Measurements from ENCODE around the gene PPFIBP1. TPM values are rescaled to one million over a fixed set of nuclear protein-coding genes. Genes with fewer than 3 reads are reported as not detected.
A peak's percentile ranks its signal among the peaks of the same experiment; 100 is the strongest.

PPFIBP1 gene
- total and polyA plus RNA-seq, 2 donors (not counting 1 experiment from before 2014, with no cell fraction given), result 3.3 to 15.0 TPM

DNA sequence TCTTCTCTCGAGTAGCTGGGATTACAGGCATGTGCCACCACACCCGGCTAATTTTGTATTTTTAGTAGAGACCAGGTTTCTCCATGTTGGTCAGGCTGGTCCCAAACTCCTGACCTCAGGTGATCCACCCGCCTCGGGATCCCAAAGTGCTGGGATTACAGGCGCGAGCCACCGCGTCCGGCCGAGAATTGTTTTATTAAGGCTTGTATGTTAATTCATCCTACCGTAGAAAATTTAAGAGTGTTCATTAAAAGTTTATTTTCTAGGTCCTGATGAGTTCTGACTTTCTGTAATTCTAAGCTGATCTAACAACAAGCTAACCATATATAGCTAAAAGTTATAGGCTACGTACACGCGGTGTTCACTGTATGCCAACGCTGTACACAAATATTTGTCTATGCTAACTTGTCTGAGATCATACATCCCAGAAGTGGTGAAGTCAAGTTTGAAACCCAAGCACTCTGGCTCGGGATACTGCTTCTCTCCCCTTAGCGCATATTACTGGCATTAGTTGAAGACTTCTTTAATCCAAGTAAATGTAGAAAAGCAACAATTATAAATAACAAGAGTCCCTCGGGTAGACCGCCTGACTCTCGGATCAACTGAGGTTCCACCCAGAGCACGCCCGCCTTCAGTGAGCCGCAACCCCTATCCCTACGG is 186.1 kb downstream of the PPFIBP1 start:
- CTCF ChIA-PET, result interaction anchor here (1.0 to 1.2 kb wide), 2 partner anchors 69 to 276 kb away, joined by 3 read pairs; partner anchors contain the start of genes KLHL42 and MANSC4
- H3K4me1 Mint-ChIP-seq, result peaks cover 31% of the 10 kb centered on the region
- DNase-seq, result no peak
- peaks cover 0 to 4% (median 0%) of the 10 kb centered on the region in 4 experiments for H3K27me3 ChIP-seq (replicated peaks in 1 of 4; ENCODE audit: control extremely low read depth in 1 of 4, control insufficient read depth in 3 of 4, insufficient read depth in 4 of 4, low read length in 3 of 4)
- peaks cover 16% of the 10 kb centered on the region for H4K20me1 ChIP-seq (ENCODE audit: control insufficient read depth, insufficient read depth, low read length, poor library complexity, severe bottlenecking)
- peaks cover 7% of the 10 kb centered on the region for H3K27me3 Mint-ChIP-seq
- H3K9me3 Mint-ChIP-seq (ENCODE audit: insufficient read depth), result no peaks in the 10 kb centered on the region
- TF ChIP-seq EZH2 (IDR thresholded peaks at IDR 0.05; ENCODE audit: borderline replicate concordance, insufficient read depth, low read depth, low read length, poor library complexity, severe bottlenecking), result no peak
- TF ChIP-seq, protein P1, sequence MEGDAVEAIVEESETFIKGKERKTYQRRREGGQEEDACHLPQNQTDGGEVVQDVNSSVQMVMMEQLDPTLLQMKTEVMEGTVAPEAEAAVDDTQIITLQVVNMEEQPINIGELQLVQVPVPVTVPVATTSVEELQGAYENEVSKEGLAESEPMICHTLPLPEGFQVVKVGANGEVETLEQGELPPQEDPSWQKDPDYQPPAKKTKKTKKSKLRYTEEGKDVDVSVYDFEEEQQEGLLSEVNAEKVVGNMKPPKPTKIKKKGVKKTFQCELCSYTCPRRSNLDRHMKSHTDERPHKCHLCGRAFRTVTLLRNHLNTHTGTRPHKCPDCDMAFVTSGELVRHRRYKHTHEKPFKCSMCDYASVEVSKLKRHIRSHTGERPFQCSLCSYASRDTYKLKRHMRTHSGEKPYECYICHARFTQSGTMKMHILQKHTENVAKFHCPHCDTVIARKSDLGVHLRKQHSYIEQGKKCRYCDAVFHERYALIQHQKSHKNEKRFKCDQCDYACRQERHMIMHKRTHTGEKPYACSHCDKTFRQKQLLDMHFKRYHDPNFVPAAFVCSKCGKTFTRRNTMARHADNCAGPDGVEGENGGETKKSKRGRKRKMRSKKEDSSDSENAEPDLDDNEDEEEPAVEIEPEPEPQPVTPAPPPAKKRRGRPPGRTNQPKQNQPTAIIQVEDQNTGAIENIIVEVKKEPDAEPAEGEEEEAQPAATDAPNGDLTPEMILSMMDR (IDR thresholded peaks at IDR 0.05), result no peak
- peak overlapping the region; percentile 97 for H3K4me3 Mint-ChIP-seq
- peak overlapping the region; percentile 80 for H3K4me2 ChIP-seq (replicated peaks; ENCODE audit: low read depth, low read length, poor library complexity, severe bottlenecking)
- peak overlapping the region; percentile 68 to 80 for H3K27ac ChIP-seq (ENCODE audit: low read length in 2 of 2)
- H3K27ac Mint-ChIP-seq, result peak overlapping the region; percentile 97
- peaks cover 0 to 4% (median 0%) of the 10 kb centered on the region in 3 donors for H3K9me3 ChIP-seq (ENCODE audit: control extremely low read depth in 1 of 3, control insufficient read depth in 2 of 3, insufficient read depth in 1 of 3, low read length in 2 of 3)
- H3K79me2 ChIP-seq (ENCODE audit: control insufficient read depth, insufficient read depth, low read length), result peaks cover 46% of the 10 kb centered on the region
- peak overlapping the region; percentile 79 for H3K9ac ChIP-seq (ENCODE audit: low read length)
- H3K36me3 ChIP-seq (replicated peaks in 1 of 2; ENCODE audit: control extremely low read depth in 1 of 2, control insufficient read depth in 1 of 2, extremely low read depth in 1 of 2, insufficient read depth in 2 of 2, low read length in 1 of 2), result peaks cover 0 to 5% of the 10 kb centered on the region in 2 experiments
- peak; percentile 28 for ATAC-seq (ENCODE audit: low read depth)
- H2AFZ ChIP-seq (ENCODE audit: insufficient read depth, low read depth, low read length, poor library complexity, severe bottlenecking), result peak overlapping the region; percentile 95
- peak overlapping the region; percentile 71 to 96 (median 92) for H3K4me3 ChIP-seq (ENCODE audit: control extremely low read depth in 1 of 5, extremely low read depth in 1 of 5, insufficient read depth in 1 of 5, low read depth in 2 of 5, low read length in 4 of 5)
- intact Hi-C loops (cut with micrococcal nuclease), result loop anchor here (1.0 to 5.0 kb wide), 5 partner anchors 71 to 878 kb away; partner anchors contain the start of genes CCDC91, KLHL42, MANSC4 and PPFIBP1
- H3K4me1 ChIP-seq (ENCODE audit: control insufficient read depth in 2 of 2, insufficient read depth in 2 of 2, low read length in 2 of 2), result peaks cover 12 to 16% of the 10 kb centered on the region in 2 donors
- POLR2A ChIA-PET, result interaction anchor here (1.8 kb wide), 1 partner anchor 70 kb away, joined by 9 read pairs; the partner anchor contains the start of genes KLHL42 and MANSC4
- WGBS (ENCODE audit: insufficient coverage), result 22% methylated on average over 11 of the region's 24 CpGs
